ENCODE measurements around the gene CLSTN3. TPM values are rescaled to one million over a fixed set of nuclear protein-coding genes. Genes with fewer than 3 reads are reported as not detected.

The CLSTN3 gene
- total RNA-seq, 2 donors from 2014 or later = 6.1 to 8.3 TPM

GRCh38 chr12:7112041-7112440 lies 18.1 kb upstream of the CLSTN3 start:
- no peaks in the 10 kb centered on the region for H3K27me3 ChIP-seq
- no peaks in the 10 kb centered on the region for H3K9me3 ChIP-seq
- peaks cover 0 to 24% of the 10 kb centered on the region in 2 donors for H3K4me1 ChIP-seq
- no peak overlapping the region for H3K4me3 ChIP-seq
- H3K36me3 ChIP-seq = no peaks in the 10 kb centered on the region
- no peak for DNase-seq (ENCODE audit: low spot score)
- no peak overlapping the region for H3K27ac ChIP-seq
- TF ChIP-seq CTCF (IDR thresholded peaks at IDR 0.05) = no peak

- H3K27me3 ChIP-seq = no peaks in the 10 kb centered on the region
- no peaks in the 10 kb centered on the region for H3K36me3 ChIP-seq
- no peak for DNase-seq (ENCODE audit: low spot score)
- no peak overlapping the region for H3K4me3 ChIP-seq
- H3K4me1 ChIP-seq = peaks cover 0 to 14% of the 10 kb centered on the region in 2 donors
- H3K27ac ChIP-seq = no peak overlapping the region
- TF ChIP-seq CTCF (IDR thresholded peaks at IDR 0.05) = peak; percentile 79 to 90
- no peaks in the 10 kb centered on the region for H3K9me3 ChIP-seq
Measured at GRCh38 chr12:7113389-7113871, 16.7 kb upstream of the CLSTN3 start.

DNA sequence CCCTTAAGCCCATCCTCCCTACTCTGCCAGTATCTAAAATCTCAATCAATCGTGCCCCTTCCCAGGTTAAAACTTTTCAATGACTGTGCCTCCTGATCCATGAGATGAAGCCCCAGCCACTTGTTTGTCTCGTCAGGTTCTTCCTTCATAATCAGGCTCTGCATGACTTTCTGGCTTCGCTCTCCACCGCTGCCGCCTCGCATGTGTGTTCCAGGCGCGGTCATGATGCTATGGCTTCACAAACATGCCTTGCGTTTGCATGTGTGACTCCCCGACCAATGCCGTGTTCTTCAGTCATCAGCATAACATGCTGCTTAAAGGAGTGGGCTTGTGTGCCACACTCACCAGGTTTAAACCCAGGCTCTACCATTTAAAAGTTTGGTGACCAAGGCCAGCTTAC lies 16.2 kb upstream of the CLSTN3 start:
- no peak for DNase-seq (ENCODE audit: low spot score)
- no peaks in the 10 kb centered on the region for H3K27me3 ChIP-seq
- no peak overlapping the region for H3K4me3 ChIP-seq
- peaks cover 0 to 14% of the 10 kb centered on the region in 2 donors for H3K4me1 ChIP-seq
- no peak for TF ChIP-seq CTCF (IDR thresholded peaks at IDR 0.05)
- H3K9me3 ChIP-seq = no peaks in the 10 kb centered on the region
- no peak overlapping the region for H3K27ac ChIP-seq
- H3K36me3 ChIP-seq = no peaks in the 10 kb centered on the region

DNA sequence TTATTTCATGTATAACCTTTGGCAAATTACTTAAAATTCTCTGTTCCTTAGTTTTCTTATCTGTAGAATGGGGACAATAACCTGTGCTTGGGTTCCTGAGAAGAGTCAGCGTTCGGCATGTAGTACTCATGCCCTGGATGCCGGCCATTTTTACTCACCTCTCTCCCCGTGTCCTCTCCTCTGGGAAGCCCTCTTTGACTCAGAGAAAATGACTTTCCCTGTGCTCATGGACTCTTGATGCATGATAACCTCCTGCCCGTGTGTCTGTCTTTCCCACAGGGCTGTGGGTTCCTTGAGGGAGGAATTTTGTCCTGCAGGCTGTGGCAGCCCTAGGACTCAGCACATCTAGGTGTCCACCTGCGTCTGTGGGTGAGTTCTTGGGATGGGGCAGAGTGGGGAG lies 15.3 kb upstream of the CLSTN3 start:
- peaks cover 0 to 9% of the 10 kb centered on the region in 2 donors for H3K4me1 ChIP-seq
- H3K27me3 ChIP-seq = no peaks in the 10 kb centered on the region
- no peaks in the 10 kb centered on the region for H3K36me3 ChIP-seq
- no peak for TF ChIP-seq CTCF (IDR thresholded peaks at IDR 0.05)
- no peak overlapping the region for H3K4me3 ChIP-seq
- DNase-seq (ENCODE audit: low spot score) = no peak
- H3K27ac ChIP-seq = no peak overlapping the region
- H3K9me3 ChIP-seq = no peaks in the 10 kb centered on the region

- DNase-seq (ENCODE audit: low spot score) = no peak
- TF ChIP-seq CTCF (IDR thresholded peaks at IDR 0.05) = no peak
- Histone ChIP-seq H3K27ac (no peak overlapping the region), H3K4me3 (no peak overlapping the region), H3K9me3 (no peaks in the 10 kb centered on the region), H3K27me3 (no peaks in the 10 kb centered on the region), H3K36me3 (no peaks in the 10 kb centered on the region), H3K4me1 (peaks cover 0 to 8% of the 10 kb centered on the region in 2 donors)
Measured at GRCh38 chr12:7116196-7116595, 14.0 kb upstream of the CLSTN3 start.

GRCh38 chr12:7116916-7117315 lies 13.3 kb upstream of the CLSTN3 start:
- Histone ChIP-seq H3K36me3 (no peaks in the 10 kb centered on the region), H3K27ac (no peak overlapping the region), H3K27me3 (no peaks in the 10 kb centered on the region), H3K9me3 (no peaks in the 10 kb centered on the region), H3K4me1 (peaks cover 0 to 8% of the 10 kb centered on the region in 2 donors), H3K4me3 (no peak overlapping the region)
- TF ChIP-seq CTCF (IDR thresholded peaks at IDR 0.05) = no peak
- DNase-seq (ENCODE audit: low spot score) = no peak
